MCF 10A (cell line): ENCODE measurements around the gene UQCR10. TPM values are rescaled to one million over a fixed set of nuclear protein-coding genes. Genes with fewer than 3 reads are reported as not detected.

Experiments
- BruUV-seq: library from RNA; stranded (reverse); fragments of 400-500 nt; replicated peaks from 2 replicates; lab custom pipeline; 2021; lab: Mats Ljungman, UMichigan
- CTCF ChIA-PET: fragments of 300-600 bp; sonication (Branson Sonifier 250); formaldehyde crosslinking; extraction: SDS; loops from one replicate; lab custom pipeline; 2021; ENCODE audit warnings: antibody characterized with exemption, inconsistent platforms; lab: Yijun Ruan, JAX
- POLR2A ChIA-PET: fragments of 300-600, 350-650 bp; sonication (Branson Sonifier 250); formaldehyde crosslinking; extraction: SDS; loops from one replicate; lab custom pipeline; 2020; ENCODE audit warnings: antibody characterized with exemption, inconsistent platforms; lab: Yijun Ruan, JAX
- DNase-seq: peaks from one replicate; pipeline ENCODE4 v3.0.0-alpha.2; 2018; ENCODE audit not compliant: unreplicated experiment
- H3K27ac Mint-ChIP-seq: one replicate; pipeline ENCODE4 v1.8.0; 2022; ENCODE audit warnings: mild to moderate bottlenecking, low read depth, mixed read lengths; ENCODE audit not compliant: unreplicated experiment
- H3K27me3 Mint-ChIP-seq: one replicate; pipeline ENCODE4 v1.8.0; 2022; ENCODE audit warnings: mixed read lengths; ENCODE audit not compliant: insufficient read depth, unreplicated experiment
- H3K36me3 Mint-ChIP-seq: one replicate; pipeline ENCODE4 v1.8.0; 2022; ENCODE audit warnings: mild to moderate bottlenecking, moderate library complexity, mixed read lengths; ENCODE audit not compliant: insufficient read depth, unreplicated experiment
- H3K4me1 Mint-ChIP-seq: one replicate; pipeline ENCODE4 v1.8.0; 2022; ENCODE audit warnings: mixed read lengths; ENCODE audit not compliant: insufficient read depth, unreplicated experiment
- H3K4me3 Mint-ChIP-seq: one replicate; pipeline ENCODE4 v1.8.0; 2022; ENCODE audit warnings: mild to moderate bottlenecking, moderate library complexity, mixed read lengths; ENCODE audit not compliant: unreplicated experiment
- H3K9me3 Mint-ChIP-seq: one replicate; pipeline ENCODE4 v1.8.0; 2022; ENCODE audit warnings: mixed read lengths; ENCODE audit not compliant: unreplicated experiment
- CTCF ChIP-seq: fragments of 200-600 bp; IDR thresholded peaks from one replicate; pipeline ENCODE4 v1.8.0; 2022; ENCODE audit warnings: antibody characterized with exemption, mild to moderate bottlenecking; ENCODE audit not compliant: unreplicated experiment
- intact Hi-C: fragments of 100-400 bp; cut with micrococcal nuclease; formaldehyde crosslinking; loops from 2 replicates; pipeline ENCODE4 v1.14.1; 2022
- total RNA-seq: library from RNA; stranded (reverse); gene quantifications from 2 replicates; pipeline ENCODE4 v1.2.3, GENCODE V29; 2022

Gene UQCR10
- total RNA-seq, 1 experiment from 2014 or later = 94.7 TPM

- H3K4me1 Mint-ChIP-seq = peaks cover 20% of the 10 kb centered on the region
- intact Hi-C loops = no loop called here
- peaks cover 14% of the 10 kb centered on the region for H3K36me3 Mint-ChIP-seq
- no peaks in the 10 kb centered on the region for H3K27me3 Mint-ChIP-seq
- no peak for TF ChIP-seq CTCF
- H3K27ac Mint-ChIP-seq = no peak overlapping the region
- H3K4me3 Mint-ChIP-seq = no peak overlapping the region
- POLR2A ChIA-PET = no interaction called here
- no peak for DNase-seq
- CTCF ChIA-PET = no interaction called here
- no peaks in the 10 kb centered on the region for H3K9me3 Mint-ChIP-seq
- no TSS peak for BruUV-seq
Measured at GRCh38 chr22:29784451-29785361, 17.5 kb downstream of the UQCR10 start.

GRCh38 chr22:29786031-29786430 lies 18.9 kb downstream of the UQCR10 start:
- DNase-seq = no peak
- POLR2A ChIA-PET = interaction anchor here (0.6 to 1.3 kb wide), 2 partner anchors 12 to 487 kb away, joined by 3 to 6 read pairs; no protein-coding TSS in a partner anchor
- H3K27ac Mint-ChIP-seq = no peak overlapping the region
- no peaks in the 10 kb centered on the region for H3K27me3 Mint-ChIP-seq
- H3K4me1 Mint-ChIP-seq = peaks cover 11% of the 10 kb centered on the region
- H3K9me3 Mint-ChIP-seq = no peaks in the 10 kb centered on the region
- CTCF ChIA-PET = no interaction called here
- peaks cover 23% of the 10 kb centered on the region for H3K36me3 Mint-ChIP-seq
- H3K4me3 Mint-ChIP-seq = no peak overlapping the region
- TF ChIP-seq CTCF = no peak
- BruUV-seq = no TSS peak
- intact Hi-C loops = no loop called here

GRCh38 chr22:29787371-29787980 lies 20.3 kb downstream of the UQCR10 start:
- no TSS peak for BruUV-seq

More at GRCh38 chr22:29787371-29787980, 20.3 kb downstream of the UQCR10 start:
- DNase-seq = no peak
- Mint-ChIP-seq H3K9me3 (no peaks in the 10 kb centered on the region), H3K27ac (no peak overlapping the region), H3K4me1 (peaks cover 3% of the 10 kb centered on the region), H3K36me3 (peaks cover 35% of the 10 kb centered on the region), H3K27me3 (no peaks in the 10 kb centered on the region), H3K4me3 (no peak overlapping the region)
- CTCF ChIA-PET = no interaction called here
- TF ChIP-seq CTCF = no peak
- intact Hi-C loops = no loop called here
- POLR2A ChIA-PET = interaction anchor here (0.7 kb wide), 1 partner anchor 83 kb away, joined by 4 read pairs; no protein-coding TSS in a partner anchor
